SK-N-SH (cell line): Measurements from ENCODE around the gene SLC44A5. TPM values are rescaled to one million over a fixed set of nuclear protein-coding genes. Genes with fewer than 3 reads are reported as not detected.
A peak's percentile ranks its signal among the peaks of the same experiment; 100 is the strongest.

Experiments
- CTCF ChIA-PET: fragments of 300-600, 350-600 bp; formaldehyde crosslinking; extraction: SDS; loops from one replicate; lab custom pipeline; 2021; lab: Yijun Ruan, JAX
- POLR2A ChIA-PET: fragments of 350-600 bp; sonication (Branson Sonifier 250); formaldehyde crosslinking; extraction: SDS; loops from one replicate; lab custom pipeline; 2020; ENCODE audit warnings: antibody characterized with exemption, inconsistent platforms; lab: Yijun Ruan, JAX
- DNase-seq: peaks from one replicate; pipeline ENCODE4 v3.0.0; 2012
- H2AFZ ChIP-seq: fragments of 200-600 bp; sonication (generic); 2 replicates; pipeline ENCODE4 v1.8.1; 2016; ENCODE audit warnings: antibody characterized with exemption, mild to moderate bottlenecking, low read depth
- H3F3A ChIP-seq: fragments of 200-600 bp; sonication (generic); replicated peaks from 2 replicates; pipeline ENCODE3; 2016; ENCODE audit warnings: antibody characterized with exemption, mild to moderate bottlenecking; ENCODE audit not compliant: insufficient read depth
- H3K27ac ChIP-seq, 2 experiments: fragments of 200-500 bp in 1 of 2; fragments of 200-600 bp in 1 of 2; sonication (Bioruptor generic) in 1 of 2; sonication (generic), shearing (Covaris generic) in 1 of 2; 2 replicates each; pipeline versions ENCODE4 v1.5.1 to v1.6.1; 2014 to 2016; ENCODE audit warnings: low read depth in 2 of 2, inconsistent platforms in 1 of 2, low read length in 1 of 2, mild to moderate bottlenecking in 1 of 2, mixed read lengths in 1 of 2
- H3K27me3 ChIP-seq: fragments of 200-600 bp; sonication (generic), shearing (Covaris generic); 2 replicates; pipeline ENCODE4 v1.6.1; 2016; ENCODE audit warnings: mixed run types; ENCODE audit not compliant: insufficient read depth
- H3K36me3 ChIP-seq, 2 experiments: fragments of 200-500 bp in 1 of 2; fragments of 200-600 bp in 1 of 2; sonication (Bioruptor generic) in 1 of 2; sonication (generic) in 1 of 2; replicated peaks in 1 of 2; 2 replicates each; pipeline versions ENCODE3 to v1.5.1; 2014 to 2016; ENCODE audit warnings: low read length in 1 of 2, mild to moderate bottlenecking in 1 of 2; ENCODE audit not compliant: insufficient read depth in 2 of 2, control insufficient read depth in 1 of 2
- H3K4me1 ChIP-seq, 2 experiments: fragments of 200-500 bp in 1 of 2; fragments of 200-600 bp in 1 of 2; sonication (Bioruptor generic) in 1 of 2; sonication (generic), shearing (Covaris generic) in 1 of 2; 2 replicates each; pipeline versions ENCODE4 v1.5.1 to v1.6.1; 2014 to 2016; ENCODE audit warnings: low read depth in 1 of 2, low read length in 1 of 2, mixed run types in 1 of 2; ENCODE audit not compliant: insufficient read depth in 2 of 2, control insufficient read depth in 1 of 2
- H3K4me2 ChIP-seq: fragments of 200-600 bp; sonication (generic), shearing (Covaris generic); 2 replicates; pipeline ENCODE4 v1.6.1; 2017; ENCODE audit warnings: mixed run types
- H3K4me3 ChIP-seq, 2 experiments: fragments of 200-500 bp in 1 of 2; fragments of 200-600 bp in 1 of 2; sonication (Bioruptor generic) in 1 of 2; sonication (generic), shearing (Covaris generic) in 1 of 2; 2 replicates each; pipeline versions ENCODE4 v1.5.1 to v1.8.1; 2014 to 2016; ENCODE audit warnings: low read depth in 2 of 2, inconsistent platforms in 1 of 2, low read length in 1 of 2, mild to moderate bottlenecking in 1 of 2, mixed read lengths in 1 of 2, moderate library complexity in 1 of 2
- H3K79me2 ChIP-seq: fragments of 200-600 bp; sonication (generic); 2 replicates; pipeline ENCODE4 v1.8.1; 2017; ENCODE audit warnings: mild to moderate bottlenecking; ENCODE audit not compliant: insufficient read depth
- H3K9ac ChIP-seq: fragments of 200-600 bp; sonication (generic); 2 replicates; pipeline ENCODE4 v1.6.1; 2017; ENCODE audit warnings: mixed run types
- H3K9me2 ChIP-seq: fragments of 200-600 bp; sonication (generic); 2 replicates; pipeline ENCODE4 v1.6.1; 2017; ENCODE audit warnings: mixed run types
- H3K9me3 ChIP-seq: fragments of 200-600 bp; sonication (generic); 2 replicates; pipeline ENCODE4 v1.6.1; 2017; ENCODE audit warnings: mixed run types, mild to moderate bottlenecking, moderate library complexity
- H4K20me1 ChIP-seq: fragments of 200-600 bp; sonication (generic); 2 replicates; pipeline ENCODE4 v1.6.1; 2017; ENCODE audit warnings: mild to moderate bottlenecking, mixed run types; ENCODE audit not compliant: insufficient read depth
- ELF1 ChIP-seq: IDR thresholded peaks from 2 replicates; pipeline ENCODE4 v1.4.0; 2012
- EZH2phosphoT487 ChIP-seq: fragments of 200-600 bp; sonication (generic); IDR thresholded peaks from 2 replicates; pipeline ENCODE4 v1.6.1; 2017; ENCODE audit warnings: low read depth, mixed run types, mild to moderate bottlenecking, antibody characterized with exemption, moderate library complexity, borderline replicate concordance
- GABPA ChIP-seq: IDR thresholded peaks from 2 replicates; pipeline ENCODE4 v1.4.0; 2012; ENCODE audit warnings: low read depth, mild to moderate bottlenecking
- RAD21 ChIP-seq: IDR thresholded peaks from 2 replicates; pipeline ENCODE4 v1.6.1; 2012; ENCODE audit warnings: mild to moderate bottlenecking, low read length
- RCOR1 ChIP-seq: fragments of 150-350 bp; IDR thresholded peaks from 2 replicates; pipeline ENCODE4 v1.6.1; 2017; ENCODE audit warnings: antibody characterized with exemption, low read length
- SMC3 ChIP-seq: IDR thresholded peaks from 2 replicates; pipeline ENCODE4 v1.6.1; 2012; ENCODE audit warnings: low read depth, low read length, improper control_type of control experiment
- TAF1 ChIP-seq: IDR thresholded peaks from 2 replicates; pipeline ENCODE4 v1.6.1; 2012; ENCODE audit warnings: low read depth, mild to moderate bottlenecking, low read length, moderate library complexity, borderline replicate concordance
- TCF12 ChIP-seq: IDR thresholded peaks from 2 replicates; pipeline ENCODE4 v1.4.0; 2012
- YY1 ChIP-seq: IDR thresholded peaks from 2 replicates; pipeline ENCODE4 v1.4.0; 2012; ENCODE audit warnings: low read depth, mild to moderate bottlenecking
- WGBS: methylation state at CpG from one replicate; pipeline ENCODE4 v1.1.6; 2017; ENCODE audit warnings: low lambda C conversion rate; 5-methylcytosine and 5-hydroxymethylcytosine counted together
- polyA plus RNA-seq, 3 experiments: library from polyadenylated mRNA; depleted of rRNA; stranded (reverse); fragments of >200 nt; gene quantifications; 2 replicates each; pipeline ENCODE4 v1.2.3, GENCODE V29; 2012
- TF ChIP-seq, protein P1 (sequence below): IDR thresholded peaks from 2 replicates; pipeline ENCODE4 v1.4.0; 2012; ENCODE audit warnings: low read depth, borderline replicate concordance
- TF ChIP-seq, protein P2 (sequence below): IDR thresholded peaks from 2 replicates; pipeline ENCODE4 v1.4.0; 2012; ENCODE audit warnings: low read depth

The SLC44A5 gene
- polyA plus RNA-seq, 1 of the 3 experiments (the other 2 are of a cell fraction), result 4.9 TPM

GRCh38 chr1:75431843-75432242 lies 179.1 kb downstream of the SLC44A5 start:
- ChIA-PET CTCF (no interaction called here), POLR2A (no interaction called here)
- no peaks in the 10 kb centered on the region for H4K20me1 ChIP-seq
- no peaks in the 10 kb centered on the region for H3K9me2 ChIP-seq
- no peak for DNase-seq
- no peaks in the 10 kb centered on the region for H3F3A ChIP-seq
- no peaks in the 10 kb centered on the region for H3K79me2 ChIP-seq
- H3K9ac ChIP-seq, result no peak overlapping the region
- peaks cover 2 to 7% of the 10 kb centered on the region in 2 experiments; a peak in 3 of 4 replicates for H3K4me1 ChIP-seq
- H3K27ac ChIP-seq, result no peak overlapping the region
- H3K36me3 ChIP-seq, result no peaks in the 10 kb centered on the region
- 82% methylated on average over 2 of the region's 2 CpGs for WGBS
- H3K9me3 ChIP-seq, result no peaks in the 10 kb centered on the region
- no peak overlapping the region for H3K4me2 ChIP-seq
- no peak overlapping the region for H3K4me3 ChIP-seq
- no peak for TF ChIP-seq EZH2phosphoT487
- H3K27me3 ChIP-seq, result no peaks in the 10 kb centered on the region
- H2AFZ ChIP-seq, result no peak overlapping the region

DNA sequence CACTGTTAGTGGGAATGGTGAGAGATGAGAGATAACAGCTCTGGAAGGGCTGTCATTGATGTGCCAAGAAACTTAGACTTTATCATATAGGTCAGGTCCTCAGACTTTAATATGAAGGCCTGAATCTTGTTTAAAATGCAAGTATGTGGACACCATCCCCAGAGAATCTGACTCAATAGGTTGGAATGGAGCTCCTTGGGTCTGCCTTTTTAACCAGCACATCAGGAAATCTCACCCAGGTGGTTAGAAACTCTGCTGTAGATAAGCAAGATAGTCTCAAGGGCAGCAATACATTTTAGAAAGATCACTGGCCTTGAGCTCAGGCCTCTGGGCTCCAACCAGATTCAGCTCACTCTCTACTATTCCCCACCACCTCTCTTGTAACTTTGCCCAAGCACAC lies 180.4 kb downstream of the SLC44A5 start:
- no peak overlapping the region for H3K4me2 ChIP-seq

GRCh38 chr1:75426688-75427087 lies 184.2 kb downstream of the SLC44A5 start:
- POLR2A ChIA-PET, result no interaction called here
- 84% methylated on average over 7 of the region's 10 CpGs for WGBS

More for the DNA sequence above, 180.4 kb downstream of the SLC44A5 start:
- Histone ChIP-seq H3K27ac (no peak overlapping the region), H3K36me3 (no peaks in the 10 kb centered on the region), H3K9ac (no peak overlapping the region), H4K20me1 (no peaks in the 10 kb centered on the region), H3K27me3 (no peaks in the 10 kb centered on the region), H3K4me3 (no peak overlapping the region), H3K4me1 (peaks cover 2 to 7% of the 10 kb centered on the region in 2 experiments; a peak in 3 of 4 replicates), H2AFZ (no peak overlapping the region), H3K9me2 (no peaks in the 10 kb centered on the region), H3K79me2 (no peaks in the 10 kb centered on the region), H3K9me3 (no peaks in the 10 kb centered on the region), H3F3A (no peaks in the 10 kb centered on the region)
- POLR2A ChIA-PET, result no interaction called here
- TF ChIP-seq GABPA, result no peak
- no peak for TF ChIP-seq RAD21
- peak; percentile 22; the same call in 1 of the 2 replicates for TF ChIP-seq TCF12
- TF ChIP-seq, protein P1, sequence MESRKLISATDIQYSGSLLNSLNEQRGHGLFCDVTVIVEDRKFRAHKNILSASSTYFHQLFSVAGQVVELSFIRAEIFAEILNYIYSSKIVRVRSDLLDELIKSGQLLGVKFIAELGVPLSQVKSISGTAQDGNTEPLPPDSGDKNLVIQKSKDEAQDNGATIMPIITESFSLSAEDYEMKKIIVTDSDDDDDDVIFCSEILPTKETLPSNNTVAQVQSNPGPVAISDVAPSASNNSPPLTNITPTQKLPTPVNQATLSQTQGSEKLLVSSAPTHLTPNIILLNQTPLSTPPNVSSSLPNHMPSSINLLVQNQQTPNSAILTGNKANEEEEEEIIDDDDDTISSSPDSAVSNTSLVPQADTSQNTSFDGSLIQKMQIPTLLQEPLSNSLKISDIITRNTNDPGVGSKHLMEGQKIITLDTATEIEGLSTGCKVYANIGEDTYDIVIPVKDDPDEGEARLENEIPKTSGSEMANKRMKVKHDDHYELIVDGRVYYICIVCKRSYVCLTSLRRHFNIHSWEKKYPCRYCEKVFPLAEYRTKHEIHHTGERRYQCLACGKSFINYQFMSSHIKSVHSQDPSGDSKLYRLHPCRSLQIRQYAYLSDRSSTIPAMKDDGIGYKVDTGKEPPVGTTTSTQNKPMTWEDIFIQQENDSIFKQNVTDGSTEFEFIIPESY, result no peak
- CTCF ChIA-PET, result interaction anchor here (1.3 to 2.6 kb wide), 2 partner anchors 11 to 165 kb away, joined by 3 to 9 read pairs; no protein-coding TSS in a partner anchor
- no peak for DNase-seq

More at GRCh38 chr1:75426688-75427087, 184.2 kb downstream of the SLC44A5 start:
- no peak overlapping the region for H3K4me2 ChIP-seq
- no peaks in the 10 kb centered on the region for H4K20me1 ChIP-seq
- H3K79me2 ChIP-seq, result no peaks in the 10 kb centered on the region
- no peaks in the 10 kb centered on the region for H3K9me2 ChIP-seq
- TF ChIP-seq ELF1 (no peak), YY1 (no peak), RCOR1 (no peak), SMC3 (no peak), TAF1 (no peak)
- TF ChIP-seq, protein P2, sequence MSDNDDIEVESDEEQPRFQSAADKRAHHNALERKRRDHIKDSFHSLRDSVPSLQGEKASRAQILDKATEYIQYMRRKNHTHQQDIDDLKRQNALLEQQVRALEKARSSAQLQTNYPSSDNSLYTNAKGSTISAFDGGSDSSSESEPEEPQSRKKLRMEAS, result no peak
- no peak for DNase-seq
- no peaks in the 10 kb centered on the region for H3K27me3 ChIP-seq
- CTCF ChIA-PET, result no interaction called here
- no peak overlapping the region for H3K4me3 ChIP-seq
- H3F3A ChIP-seq, result no peaks in the 10 kb centered on the region
- H3K9me3 ChIP-seq, result no peaks in the 10 kb centered on the region
- no peak overlapping the region for H3K9ac ChIP-seq
- peaks cover 0 to 14% of the 10 kb centered on the region in 2 experiments; a peak in 2 of 4 replicates for H3K4me1 ChIP-seq
- H2AFZ ChIP-seq, result no peak overlapping the region
- no peaks in the 10 kb centered on the region for H3K36me3 ChIP-seq
- no peak overlapping the region for H3K27ac ChIP-seq
